ENCODE data around the gene MUC20. TPM values are rescaled to one million over a fixed set of nuclear protein-coding genes. Genes with fewer than 3 reads are reported as not detected.
"Not testable (repeated sequence)": the region's sequence is repeated elsewhere in the genome, so short reads cannot be mapped to it uniquely, and the experiment has no call there.

The MUC20 gene
- total RNA-seq, 1 experiment from 2014 or later: 1.6 TPM

DNA sequence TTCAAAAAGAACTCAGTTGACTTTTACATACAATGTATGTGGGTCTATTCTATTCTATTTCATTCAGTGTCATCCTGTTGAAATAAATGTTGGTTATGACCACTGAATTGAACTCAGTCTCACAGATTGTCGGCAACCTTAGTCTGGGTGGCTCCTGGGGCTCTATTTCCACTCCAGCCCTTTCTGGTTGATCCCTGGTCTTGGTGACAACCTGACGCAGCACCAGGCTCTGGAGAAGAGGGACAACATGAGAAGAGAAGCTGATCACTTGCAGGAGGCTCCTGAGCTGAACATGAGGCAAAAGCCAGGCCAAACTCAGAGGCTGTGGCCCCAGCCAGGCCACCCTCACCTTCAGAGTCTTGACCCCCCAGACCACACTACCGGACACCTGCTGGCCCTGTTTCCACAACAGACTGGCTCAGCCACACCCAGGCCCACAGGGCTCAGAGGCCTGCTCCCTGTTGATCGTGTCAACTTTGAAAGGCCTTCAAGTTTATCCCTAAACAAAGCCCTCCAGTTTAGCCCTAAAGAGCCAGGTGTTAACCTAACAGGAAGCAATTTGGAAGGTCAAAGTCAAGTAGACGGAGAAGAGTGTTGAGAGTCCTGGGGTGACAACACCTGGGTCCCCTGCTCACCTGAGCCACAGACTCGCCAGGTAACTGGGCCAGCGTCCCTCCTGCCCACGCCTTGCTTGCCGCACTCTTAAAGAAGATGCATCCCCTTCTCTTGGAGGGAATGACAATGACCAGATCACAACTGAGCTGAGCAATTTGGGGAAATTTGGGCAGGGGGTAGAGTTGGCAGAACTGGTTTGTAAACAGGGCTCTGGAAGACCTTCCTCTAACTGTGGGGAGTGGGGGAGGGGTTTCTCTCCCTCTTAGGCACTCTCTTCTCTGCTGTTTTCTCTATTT lies 15.4 kb upstream of the MUC20 start:
- Histone ChIP-seq H3K9me3 (ENCODE audit: low read length) (no peaks in the 10 kb centered on the region), H3K9ac (ENCODE audit: low read length) (no peak overlapping the region), H4K20me1 (ENCODE audit: insufficient read depth, low read depth, low read length) (0 out of 2 replicates have a peak, but pooled peaks cover 4% of the 10 kb centered on the region), H3K27me3 (ENCODE audit: low read length) (no peaks in the 10 kb centered on the region), H2AFZ (ENCODE audit: low read length) (no peak overlapping the region), H3K4me2 (ENCODE audit: low read depth, low read length, poor library complexity, severe bottlenecking) (no peak overlapping the region), H3K27ac (ENCODE audit: low read length) (no peak overlapping the region), H3K4me3 (ENCODE audit: low read length) (no peak overlapping the region), H3K4me1 (ENCODE audit: low read length) (peaks cover 8% of the 10 kb centered on the region), H3K9me2 (replicated peaks; ENCODE audit: insufficient read depth, low read length) (no peaks in the 10 kb centered on the region), H3K79me2 (ENCODE audit: low read length) (no peaks in the 10 kb centered on the region), H3K36me3 (ENCODE audit: insufficient read depth, low read length) (no peaks in the 10 kb centered on the region)
- DNase-seq: peak; percentile 47

DNA sequence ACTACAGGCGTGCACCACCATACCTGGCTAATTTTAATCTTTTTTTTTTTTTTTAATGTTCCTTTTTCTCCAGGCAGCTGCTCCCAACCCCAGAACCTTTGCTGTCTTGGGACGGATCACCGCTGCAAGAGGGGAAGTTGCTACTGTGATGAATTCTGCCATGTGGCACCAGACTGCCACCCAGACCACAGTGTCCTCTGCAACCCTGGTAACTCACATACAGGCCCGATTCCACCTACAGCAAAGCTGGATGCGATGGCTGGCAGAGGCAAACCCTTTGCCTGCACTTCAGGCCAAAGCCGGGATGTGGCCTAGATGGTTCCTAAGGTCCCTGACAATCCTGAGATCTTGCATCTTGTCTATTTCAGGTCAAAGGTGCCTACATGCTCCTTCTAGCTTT lies 12.7 kb upstream of the MUC20 start:
- Histone ChIP-seq H4K20me1 (ENCODE audit: insufficient read depth, low read depth, low read length) (0 out of 2 replicates have a peak, but pooled peaks cover 4% of the 10 kb centered on the region), H3K4me2 (ENCODE audit: low read depth, low read length, poor library complexity, severe bottlenecking) (no peak overlapping the region), H3K9ac (ENCODE audit: low read length) (no peak overlapping the region), H3K9me2 (replicated peaks; ENCODE audit: insufficient read depth, low read length) (no peaks in the 10 kb centered on the region), H3K4me1 (ENCODE audit: low read length) (peaks cover 8% of the 10 kb centered on the region), H3K27ac (ENCODE audit: low read length) (no peak overlapping the region), H3K9me3 (ENCODE audit: low read length) (no peaks in the 10 kb centered on the region), H3K79me2 (ENCODE audit: low read length) (no peaks in the 10 kb centered on the region), H3K4me3 (ENCODE audit: low read length) (no peak overlapping the region), H3K27me3 (ENCODE audit: low read length) (no peaks in the 10 kb centered on the region), H3K36me3 (ENCODE audit: insufficient read depth, low read length) (no peaks in the 10 kb centered on the region), H2AFZ (ENCODE audit: low read length) (no peak overlapping the region)
- DNase-seq: peak; percentile 40

- no peaks in the 10 kb centered on the region for H3K9me2 ChIP-seq (replicated peaks; ENCODE audit: insufficient read depth, low read length)
- no peak overlapping the region for H3K9ac ChIP-seq (ENCODE audit: low read length)
- H3K36me3 ChIP-seq (ENCODE audit: insufficient read depth, low read length): no peaks in the 10 kb centered on the region
- no peak overlapping the region for H3K4me3 ChIP-seq (ENCODE audit: low read length)
- no peaks in the 10 kb centered on the region for H3K27me3 ChIP-seq (ENCODE audit: low read length)
- no peak overlapping the region for H3K27ac ChIP-seq (ENCODE audit: low read length)
- H3K9me3 ChIP-seq (ENCODE audit: low read length): no peaks in the 10 kb centered on the region
- peaks cover 8% of the 10 kb centered on the region for H3K4me1 ChIP-seq (ENCODE audit: low read length)
- H3K79me2 ChIP-seq (ENCODE audit: low read length): no peaks in the 10 kb centered on the region
- peak overlapping the region; percentile 7; the same call in 1 of the 2 replicates for H2AFZ ChIP-seq (ENCODE audit: low read length)
- H3K4me2 ChIP-seq (ENCODE audit: low read depth, low read length, poor library complexity, severe bottlenecking): no peak overlapping the region
- DNase-seq: peak; percentile 39
- H4K20me1 ChIP-seq (ENCODE audit: insufficient read depth, low read depth, low read length): 0 out of 2 replicates have a peak, but pooled peaks cover 4% of the 10 kb centered on the region
These were observed 11.9 kb upstream of the MUC20 start for GRCh38 chr3:195708626-195709481.

- Histone ChIP-seq H3K27ac (ENCODE audit: low read length) (no peak overlapping the region), H3K9me2 (replicated peaks; ENCODE audit: insufficient read depth, low read length) (no peaks in the 10 kb centered on the region), H3K4me1 (ENCODE audit: low read length) (peaks cover 8% of the 10 kb centered on the region), H3K27me3 (ENCODE audit: low read length) (no peaks in the 10 kb centered on the region), H3K79me2 (ENCODE audit: low read length) (no peaks in the 10 kb centered on the region), H3K9ac (ENCODE audit: low read length) (no peak overlapping the region), H3K9me3 (ENCODE audit: low read length) (no peaks in the 10 kb centered on the region), H3K4me2 (ENCODE audit: low read depth, low read length, poor library complexity, severe bottlenecking) (no peak overlapping the region), H4K20me1 (ENCODE audit: insufficient read depth, low read depth, low read length) (no peaks in the 10 kb centered on the region), H2AFZ (ENCODE audit: low read length) (no peak overlapping the region), H3K4me3 (ENCODE audit: low read length) (no peak overlapping the region), H3K36me3 (ENCODE audit: insufficient read depth, low read length) (no peaks in the 10 kb centered on the region)
- no peak for DNase-seq
These were observed 11.1 kb upstream of the MUC20 start for GRCh38 chr3:195709676-195710085.

GRCh38 chr3:195710126-195710905 lies 10.5 kb upstream of the MUC20 start:
- not testable (repeated sequence) for H4K20me1 ChIP-seq (ENCODE audit: insufficient read depth, low read depth, low read length); H3K4me3 ChIP-seq (ENCODE audit: low read length); H3K4me2 ChIP-seq (ENCODE audit: low read depth, low read length, poor library complexity, severe bottlenecking); H3K27ac ChIP-seq (ENCODE audit: low read length); H3K9ac ChIP-seq (ENCODE audit: low read length); H3K27me3 ChIP-seq (ENCODE audit: low read length); H2AFZ ChIP-seq (ENCODE audit: low read length); H3K9me3 ChIP-seq (ENCODE audit: low read length); H3K79me2 ChIP-seq (ENCODE audit: low read length); H3K9me2 ChIP-seq (replicated peaks; ENCODE audit: insufficient read depth, low read length); DNase-seq; H3K4me1 ChIP-seq (ENCODE audit: low read length); H3K36me3 ChIP-seq (ENCODE audit: insufficient read depth, low read length)

DNA sequence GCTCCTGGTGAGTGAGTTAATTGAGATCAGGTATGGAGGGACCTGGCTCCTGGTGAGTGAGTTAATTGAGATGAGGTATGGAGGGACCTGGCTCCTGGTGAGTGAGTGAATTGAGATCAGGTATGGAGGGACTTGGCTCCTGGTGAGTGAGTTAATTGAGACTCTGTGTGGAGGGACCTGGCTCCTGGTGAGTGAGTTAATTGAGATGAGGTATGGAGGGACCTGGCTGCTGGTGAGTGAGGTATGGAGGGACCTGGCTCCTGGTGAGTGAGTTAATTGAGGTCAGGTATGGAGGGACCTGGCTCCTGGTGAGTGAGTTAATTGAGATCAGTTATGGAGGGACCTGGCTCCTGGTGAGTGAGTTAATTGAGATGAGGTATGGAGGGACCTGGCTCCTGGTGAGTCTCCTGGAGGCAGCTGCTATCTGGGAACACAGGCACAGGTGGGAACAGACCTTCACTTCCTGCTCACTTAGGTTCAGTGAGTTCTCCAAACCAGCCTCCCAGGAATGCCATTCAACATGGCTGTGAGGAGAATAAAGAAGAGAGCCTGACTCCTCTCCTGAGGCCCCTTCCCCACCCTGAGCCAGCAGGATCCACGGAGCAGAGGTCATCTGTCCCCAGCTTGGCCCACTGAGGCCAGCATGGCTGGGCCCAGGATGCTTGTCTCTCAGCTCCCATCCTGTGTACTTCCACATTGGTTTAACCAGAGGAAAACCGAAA lies 9.5 kb upstream of the MUC20 start:
- H4K20me1 ChIP-seq (ENCODE audit: insufficient read depth, low read depth, low read length); H3K4me1 ChIP-seq (ENCODE audit: low read length); H3K27me3 ChIP-seq (ENCODE audit: low read length); H3K27ac ChIP-seq (ENCODE audit: low read length); H2AFZ ChIP-seq (ENCODE audit: low read length); H3K9ac ChIP-seq (ENCODE audit: low read length); H3K9me2 ChIP-seq (replicated peaks; ENCODE audit: insufficient read depth, low read length); H3K4me2 ChIP-seq (ENCODE audit: low read depth, low read length, poor library complexity, severe bottlenecking); DNase-seq; H3K36me3 ChIP-seq (ENCODE audit: insufficient read depth, low read length); H3K9me3 ChIP-seq (ENCODE audit: low read length); H3K79me2 ChIP-seq (ENCODE audit: low read length); H3K4me3 ChIP-seq (ENCODE audit: low read length): not testable (repeated sequence)

- Histone ChIP-seq H4K20me1 (ENCODE audit: insufficient read depth, low read depth, low read length) (no peaks in the 10 kb centered on the region), H3K79me2 (ENCODE audit: low read length) (no peaks in the 10 kb centered on the region), H3K27ac (ENCODE audit: low read length) (no peak overlapping the region), H2AFZ (ENCODE audit: low read length) (no peak overlapping the region), H3K4me2 (ENCODE audit: low read depth, low read length, poor library complexity, severe bottlenecking) (no peak overlapping the region), H3K4me3 (ENCODE audit: low read length) (no peak overlapping the region), H3K9me2 (replicated peaks; ENCODE audit: insufficient read depth, low read length) (no peaks in the 10 kb centered on the region), H3K9me3 (ENCODE audit: low read length) (no peaks in the 10 kb centered on the region), H3K36me3 (ENCODE audit: insufficient read depth, low read length) (no peaks in the 10 kb centered on the region), H3K9ac (ENCODE audit: low read length) (no peak overlapping the region), H3K4me1 (ENCODE audit: low read length) (peaks cover 8% of the 10 kb centered on the region), H3K27me3 (ENCODE audit: low read length) (no peaks in the 10 kb centered on the region)
- no peak for DNase-seq
These were observed 8.8 kb upstream of the MUC20 start for GRCh38 chr3:195711813-195712534.

All from Karpas-422 (cell line).